Activated T-cell treated with anti-CD3 and anti-CD28 coated beads, Interleukin-2, amount 50 U/mL, for 48 hours (primary cell): Measurements from ENCODE around the gene ASXL1.
A peak's percentile ranks its signal among the peaks of the same experiment; 100 is the strongest.
"Not testable (repeated sequence)": the region's sequence is repeated elsewhere in the genome, so short reads cannot be mapped to it uniquely, and the experiment has no call there.

ENCODE experiments used
- DNase-seq, 2 experiments: peaks; one replicate each; pipeline ENCODE4 v3.0.0-alpha.2; 2020

ASXL1 gene

GRCh38 chr20:32363492-32363891, 5.4 kb downstream of the ASXL1 start:
- DNase-seq, result no peak

GRCh38 chr20:32364554-32365208, 6.5 kb downstream of the ASXL1 start:
- DNase-seq, result no peak

- no peak for DNase-seq
Observed at GRCh38 chr20:32365564-32365963, 7.4 kb downstream of the ASXL1 start.

DNA sequence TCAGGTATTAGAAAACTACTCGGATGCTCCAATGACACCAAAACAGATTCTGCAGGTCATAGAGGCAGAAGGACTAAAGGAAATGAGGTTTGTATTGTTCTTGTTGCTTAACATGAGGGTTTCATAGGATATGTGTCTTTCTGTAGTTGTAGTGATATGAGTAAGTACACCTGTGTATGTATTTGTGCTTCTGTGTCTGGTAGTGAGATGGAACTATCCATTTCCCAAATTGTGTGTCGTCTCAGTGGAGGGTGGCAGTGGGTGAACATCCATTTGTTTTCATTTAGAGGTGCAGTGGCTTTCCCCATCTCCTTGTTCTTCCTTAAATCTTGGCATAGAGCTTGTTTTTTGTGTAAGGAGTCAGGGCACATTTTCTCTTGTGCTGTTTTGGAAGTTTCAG, 8.2 kb downstream of the ASXL1 start:
- DNase-seq, result no peak

DNA sequence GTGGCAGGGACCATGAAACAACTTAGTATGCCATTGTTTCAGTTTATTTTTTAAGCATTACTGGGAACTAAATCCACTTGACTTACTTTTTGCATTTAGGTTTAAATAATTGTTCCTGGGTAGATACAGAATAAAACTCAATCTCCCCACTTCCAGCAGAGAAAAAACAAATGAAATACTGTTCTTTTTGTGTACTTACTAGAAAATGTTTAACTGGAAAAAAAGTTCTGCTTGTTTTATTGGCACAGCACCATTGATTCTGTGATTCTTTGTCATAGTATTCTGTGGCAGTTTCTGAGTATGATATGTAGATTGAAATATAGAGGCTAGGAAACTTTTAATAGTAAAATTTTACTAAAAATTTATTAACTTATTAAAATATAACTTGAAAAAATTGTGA, 10.2 kb downstream of the ASXL1 start:
- DNase-seq, result no peak

DNA sequence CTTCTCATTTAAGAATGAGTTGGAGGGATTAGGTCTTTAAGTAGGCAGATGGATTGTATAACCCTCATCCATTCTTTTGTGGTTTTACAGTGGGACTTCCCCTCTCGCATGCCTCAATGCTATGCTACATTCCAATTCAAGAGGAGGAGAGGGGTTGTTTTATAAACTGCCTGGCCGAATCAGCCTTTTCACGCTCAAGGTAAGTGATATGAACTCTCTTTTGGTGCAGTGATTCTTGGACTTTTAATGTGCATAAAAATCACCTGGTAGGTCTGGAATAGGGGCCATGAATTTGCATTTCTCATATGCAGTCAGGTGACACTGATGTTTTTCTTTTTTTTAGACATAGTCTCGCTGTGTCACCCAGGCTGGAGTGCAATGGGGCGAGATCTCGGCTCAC, 10.8 kb downstream of the ASXL1 start:
- DNase-seq, result no peak

GRCh38 chr20:32370897-32371296, 12.8 kb downstream of the ASXL1 start:
- no peak for DNase-seq

- DNase-seq, result no peak
Observed at GRCh38 chr20:32378461-32378860, 20.3 kb downstream of the ASXL1 start.

DNA sequence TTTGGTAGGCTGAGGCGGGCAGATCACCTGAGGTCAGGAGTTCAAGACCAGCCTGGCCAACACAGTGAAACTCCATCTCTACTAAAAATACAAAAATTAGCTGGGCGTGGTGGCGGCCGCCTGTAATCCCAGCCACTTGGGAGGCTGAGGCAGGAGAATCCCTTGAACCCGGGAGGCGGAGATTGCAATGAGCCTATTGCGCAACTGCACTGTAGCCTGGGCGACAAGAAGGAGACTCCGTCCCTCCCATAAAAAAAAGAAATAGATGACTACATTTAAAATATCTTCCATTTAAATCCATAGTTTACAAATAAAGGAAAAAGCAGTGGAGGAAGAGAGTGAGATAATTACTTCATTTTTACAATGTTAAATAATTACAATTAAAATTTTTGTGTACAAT, 21.9 kb downstream of the ASXL1 start:
- DNase-seq, result not testable (repeated sequence)

GRCh38 chr20:32380745-32381144, 22.6 kb downstream of the ASXL1 start:
- DNase-seq, result no peak

GRCh38 chr20:32382102-32382950, 24.2 kb downstream of the ASXL1 start:
- no peak for DNase-seq

DNA sequence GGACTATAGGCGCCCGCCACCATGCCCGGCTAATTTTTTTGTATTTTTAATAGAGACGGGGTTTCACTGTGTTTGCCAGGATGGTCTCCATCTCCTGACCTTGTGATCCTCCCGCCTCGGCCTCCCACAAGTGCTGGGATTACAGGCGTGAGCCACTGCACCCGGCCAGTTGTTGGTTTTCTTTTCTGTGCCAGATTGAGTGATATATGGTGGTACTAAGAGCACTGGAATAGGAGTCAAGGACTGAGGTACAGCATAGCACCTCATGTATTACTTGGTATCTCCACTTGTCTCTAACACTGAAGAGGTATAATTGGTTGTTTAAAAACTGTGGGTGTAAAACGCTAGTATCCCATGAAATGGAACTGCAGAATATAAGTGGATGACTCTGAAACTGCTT, 25.3 kb downstream of the ASXL1 start:
- not testable (repeated sequence) for DNase-seq

DNA sequence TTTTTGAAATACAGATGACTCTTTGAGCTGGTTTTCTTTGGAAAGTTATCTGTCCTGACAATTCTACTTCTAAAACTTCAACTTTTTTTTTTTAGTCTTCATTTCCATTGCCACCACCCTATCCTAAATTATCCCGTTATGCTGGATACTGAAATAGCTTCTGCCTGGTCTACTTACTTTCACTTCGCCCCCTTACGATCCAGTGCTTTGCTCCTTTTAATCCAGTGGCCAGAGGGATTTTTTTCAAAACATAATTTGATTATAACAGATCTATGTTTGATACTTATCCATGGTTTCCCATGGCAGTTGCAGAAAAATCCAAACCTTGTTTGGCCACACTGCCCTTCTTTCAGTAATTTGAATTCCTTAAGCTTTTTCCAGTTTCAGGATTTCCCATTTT, 27.4 kb downstream of the ASXL1 start:
- no peak for DNase-seq

- no peak for DNase-seq
Observed at GRCh38 chr20:32386091-32386490, 28.0 kb downstream of the ASXL1 start.

GRCh38 chr20:32387252-32387651, 29.1 kb downstream of the ASXL1 start:
- no peak for DNase-seq

- DNase-seq, result no peak
Observed at GRCh38 chr20:32391003-32391402, 32.9 kb downstream of the ASXL1 start.

DNA sequence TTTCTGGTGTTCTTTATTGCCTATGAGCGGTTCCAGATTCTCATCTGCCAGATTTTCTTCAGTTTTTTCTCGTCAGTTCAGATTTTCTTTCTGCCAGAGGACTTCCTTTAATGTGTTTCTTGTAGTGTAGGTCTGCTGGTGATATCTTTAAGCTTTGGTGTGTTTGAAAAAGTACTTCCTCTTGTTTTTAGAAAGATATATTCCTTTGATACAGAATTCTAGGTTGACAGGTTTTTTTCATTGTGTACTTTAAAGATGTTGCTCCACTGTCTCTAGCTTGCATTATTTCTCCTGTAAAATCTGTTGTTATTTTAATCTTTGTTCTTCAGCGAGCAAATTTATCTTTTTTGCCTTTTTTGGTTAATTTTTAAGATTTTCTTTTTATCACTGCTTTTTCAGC, 36.9 kb downstream of the ASXL1 start:
- DNase-seq, result no peak

GRCh38 chr20:32396646-32397160, 38.6 kb downstream of the ASXL1 start:
- no peak for DNase-seq

DNA sequence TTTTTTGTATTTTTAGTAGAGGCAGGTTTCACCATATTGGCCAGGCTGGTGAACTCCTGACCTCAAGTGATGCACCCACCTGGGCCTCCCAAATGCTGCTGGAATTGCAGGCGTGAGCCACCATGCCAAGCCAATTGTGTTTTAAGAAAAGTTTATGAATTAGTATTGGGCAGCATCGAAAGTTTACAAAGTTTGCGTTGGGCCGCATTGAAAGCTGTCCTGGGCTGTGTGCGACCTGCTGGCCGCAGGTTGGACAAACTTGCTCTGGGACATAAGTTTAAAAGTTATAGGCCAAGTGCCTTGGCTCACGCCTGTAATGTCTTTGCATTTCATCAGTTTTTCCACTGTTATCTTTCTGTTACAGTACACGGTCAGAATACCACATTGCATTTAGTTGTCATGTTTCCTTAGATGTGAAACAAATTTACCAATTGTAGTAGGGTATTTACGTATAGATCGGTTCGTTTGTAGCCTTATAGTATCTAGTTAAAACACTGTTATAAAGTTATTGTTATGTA, 39.5 kb downstream of the ASXL1 start:
- DNase-seq, result no peak

DNA sequence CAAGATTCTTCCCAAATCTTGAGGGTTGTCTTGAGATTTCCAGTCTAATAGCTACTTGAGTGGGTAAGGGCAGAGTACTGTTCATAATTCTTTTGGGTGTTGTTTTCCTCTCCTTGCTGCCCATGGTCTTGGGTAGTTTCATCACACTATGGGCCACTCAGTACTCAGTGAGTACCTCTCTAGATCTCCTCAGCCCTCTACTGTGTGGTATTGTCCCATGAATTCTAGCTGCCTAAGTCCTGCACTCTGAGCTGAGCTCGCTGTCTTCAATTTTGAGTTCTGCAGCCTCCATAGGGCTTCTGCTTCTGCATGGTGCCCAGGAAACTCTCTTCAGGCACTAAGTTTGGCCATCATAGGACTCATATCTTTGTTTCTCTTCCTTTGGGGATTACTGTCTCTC, 42.3 kb downstream of the ASXL1 start:
- DNase-seq, result no peak

GRCh38 chr20:32404017-32404416, 45.9 kb downstream of the ASXL1 start:
- DNase-seq, result no peak

GRCh38 chr20:32406701-32407100, 48.6 kb downstream of the ASXL1 start:
- no peak for DNase-seq

GRCh38 chr20:32407131-32407750, 49.1 kb downstream of the ASXL1 start:
- peak; percentile 67 to 72 for DNase-seq
